ENCODE data around the gene ZC2HC1C. TPM values are rescaled to one million over a fixed set of nuclear protein-coding genes. Genes with fewer than 3 reads are reported as not detected.

ZC2HC1C gene
- total and polyA plus RNA-seq, 9 of the 15 experiments (the other 6 are each of a cell fraction or from before 2014, with no cell fraction given): 6.3 to 9.2 (median 7.7) TPM

DNA sequence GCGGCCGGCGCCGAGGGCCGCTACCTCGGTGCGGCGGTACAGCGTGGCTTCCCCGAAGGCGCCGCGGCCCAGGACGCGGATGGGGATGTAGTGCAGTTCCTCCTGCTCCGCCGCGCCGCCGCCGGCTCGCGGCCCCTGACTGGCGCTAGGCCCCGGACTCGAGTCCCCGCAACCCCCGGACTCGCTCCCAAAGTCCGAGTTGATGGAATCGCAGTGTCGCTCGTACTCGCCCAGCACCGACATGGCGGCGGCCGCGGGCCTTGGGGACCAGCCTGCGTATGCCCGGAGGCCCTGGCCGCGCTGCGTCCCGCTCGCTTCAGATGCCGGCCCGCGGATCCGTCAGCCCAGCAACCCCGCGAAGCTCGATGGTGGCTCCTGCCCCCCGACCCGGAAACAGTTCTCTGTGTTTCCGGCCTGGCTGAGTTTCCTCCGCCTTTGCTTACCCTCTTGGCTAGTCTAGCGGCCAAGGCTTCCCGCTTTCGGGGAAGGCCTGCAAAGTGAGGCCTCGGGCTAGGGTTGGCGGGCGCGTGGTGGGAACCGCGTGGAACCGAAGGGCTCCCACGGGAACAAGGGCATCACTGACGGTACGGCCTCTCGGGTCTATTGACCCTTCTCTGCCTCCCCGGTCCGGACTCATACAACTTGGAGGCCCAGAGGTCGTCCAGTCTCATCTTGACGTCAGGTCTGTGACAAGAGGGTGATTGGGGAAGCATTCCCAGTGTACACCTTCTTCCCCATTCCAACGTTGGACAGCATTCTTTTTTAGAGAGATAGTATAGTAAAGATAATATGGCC, 57.4 kb downstream of the ZC2HC1C start, which contains the start of gene NEK9 (continued):
- TF ChIP-seq, protein P1, sequence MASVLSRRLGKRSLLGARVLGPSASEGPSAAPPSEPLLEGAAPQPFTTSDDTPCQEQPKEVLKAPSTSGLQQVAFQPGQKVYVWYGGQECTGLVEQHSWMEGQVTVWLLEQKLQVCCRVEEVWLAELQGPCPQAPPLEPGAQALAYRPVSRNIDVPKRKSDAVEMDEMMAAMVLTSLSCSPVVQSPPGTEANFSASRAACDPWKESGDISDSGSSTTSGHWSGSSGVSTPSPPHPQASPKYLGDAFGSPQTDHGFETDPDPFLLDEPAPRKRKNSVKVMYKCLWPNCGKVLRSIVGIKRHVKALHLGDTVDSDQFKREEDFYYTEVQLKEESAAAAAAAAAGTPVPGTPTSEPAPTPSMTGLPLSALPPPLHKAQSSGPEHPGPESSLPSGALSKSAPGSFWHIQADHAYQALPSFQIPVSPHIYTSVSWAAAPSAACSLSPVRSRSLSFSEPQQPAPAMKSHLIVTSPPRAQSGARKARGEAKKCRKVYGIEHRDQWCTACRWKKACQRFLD (CRISPR knock-in tag; IDR thresholded peaks at IDR 0.05): peak; percentile 91
- TF ChIP-seq, protein P2, sequence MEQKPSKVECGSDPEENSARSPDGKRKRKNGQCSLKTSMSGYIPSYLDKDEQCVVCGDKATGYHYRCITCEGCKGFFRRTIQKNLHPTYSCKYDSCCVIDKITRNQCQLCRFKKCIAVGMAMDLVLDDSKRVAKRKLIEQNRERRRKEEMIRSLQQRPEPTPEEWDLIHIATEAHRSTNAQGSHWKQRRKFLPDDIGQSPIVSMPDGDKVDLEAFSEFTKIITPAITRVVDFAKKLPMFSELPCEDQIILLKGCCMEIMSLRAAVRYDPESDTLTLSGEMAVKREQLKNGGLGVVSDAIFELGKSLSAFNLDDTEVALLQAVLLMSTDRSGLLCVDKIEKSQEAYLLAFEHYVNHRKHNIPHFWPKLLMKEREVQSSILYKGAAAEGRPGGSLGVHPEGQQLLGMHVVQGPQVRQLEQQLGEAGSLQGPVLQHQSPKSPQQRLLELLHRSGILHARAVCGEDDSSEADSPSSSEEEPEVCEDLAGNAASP (IDR thresholded peaks at IDR 0.05): no peak
- 0 out of 2 replicates have a peak, but pooled peaks have one; percentile 29 for TF ChIP-seq SMAD3 (CRISPR knock-in tag; conservative IDR thresholded peaks at IDR 0.05)
- TF ChIP-seq STAT5B (CRISPR knock-in tag; IDR thresholded peaks at IDR 0.05): no peak
- TF ChIP-seq NFXL1 (CRISPR knock-in tag; IDR thresholded peaks at IDR 0.05): 0 out of 2 replicates have a peak, but pooled peaks have one; percentile 31
- peak; percentile 74 for TF ChIP-seq HCFC1 (IDR thresholded peaks at IDR 0.05; ENCODE audit: low read depth, low read length)
- peak; percentile 65 for TF ChIP-seq ZZZ3 (IDR thresholded peaks at IDR 0.05)
- TF ChIP-seq, protein P3, sequence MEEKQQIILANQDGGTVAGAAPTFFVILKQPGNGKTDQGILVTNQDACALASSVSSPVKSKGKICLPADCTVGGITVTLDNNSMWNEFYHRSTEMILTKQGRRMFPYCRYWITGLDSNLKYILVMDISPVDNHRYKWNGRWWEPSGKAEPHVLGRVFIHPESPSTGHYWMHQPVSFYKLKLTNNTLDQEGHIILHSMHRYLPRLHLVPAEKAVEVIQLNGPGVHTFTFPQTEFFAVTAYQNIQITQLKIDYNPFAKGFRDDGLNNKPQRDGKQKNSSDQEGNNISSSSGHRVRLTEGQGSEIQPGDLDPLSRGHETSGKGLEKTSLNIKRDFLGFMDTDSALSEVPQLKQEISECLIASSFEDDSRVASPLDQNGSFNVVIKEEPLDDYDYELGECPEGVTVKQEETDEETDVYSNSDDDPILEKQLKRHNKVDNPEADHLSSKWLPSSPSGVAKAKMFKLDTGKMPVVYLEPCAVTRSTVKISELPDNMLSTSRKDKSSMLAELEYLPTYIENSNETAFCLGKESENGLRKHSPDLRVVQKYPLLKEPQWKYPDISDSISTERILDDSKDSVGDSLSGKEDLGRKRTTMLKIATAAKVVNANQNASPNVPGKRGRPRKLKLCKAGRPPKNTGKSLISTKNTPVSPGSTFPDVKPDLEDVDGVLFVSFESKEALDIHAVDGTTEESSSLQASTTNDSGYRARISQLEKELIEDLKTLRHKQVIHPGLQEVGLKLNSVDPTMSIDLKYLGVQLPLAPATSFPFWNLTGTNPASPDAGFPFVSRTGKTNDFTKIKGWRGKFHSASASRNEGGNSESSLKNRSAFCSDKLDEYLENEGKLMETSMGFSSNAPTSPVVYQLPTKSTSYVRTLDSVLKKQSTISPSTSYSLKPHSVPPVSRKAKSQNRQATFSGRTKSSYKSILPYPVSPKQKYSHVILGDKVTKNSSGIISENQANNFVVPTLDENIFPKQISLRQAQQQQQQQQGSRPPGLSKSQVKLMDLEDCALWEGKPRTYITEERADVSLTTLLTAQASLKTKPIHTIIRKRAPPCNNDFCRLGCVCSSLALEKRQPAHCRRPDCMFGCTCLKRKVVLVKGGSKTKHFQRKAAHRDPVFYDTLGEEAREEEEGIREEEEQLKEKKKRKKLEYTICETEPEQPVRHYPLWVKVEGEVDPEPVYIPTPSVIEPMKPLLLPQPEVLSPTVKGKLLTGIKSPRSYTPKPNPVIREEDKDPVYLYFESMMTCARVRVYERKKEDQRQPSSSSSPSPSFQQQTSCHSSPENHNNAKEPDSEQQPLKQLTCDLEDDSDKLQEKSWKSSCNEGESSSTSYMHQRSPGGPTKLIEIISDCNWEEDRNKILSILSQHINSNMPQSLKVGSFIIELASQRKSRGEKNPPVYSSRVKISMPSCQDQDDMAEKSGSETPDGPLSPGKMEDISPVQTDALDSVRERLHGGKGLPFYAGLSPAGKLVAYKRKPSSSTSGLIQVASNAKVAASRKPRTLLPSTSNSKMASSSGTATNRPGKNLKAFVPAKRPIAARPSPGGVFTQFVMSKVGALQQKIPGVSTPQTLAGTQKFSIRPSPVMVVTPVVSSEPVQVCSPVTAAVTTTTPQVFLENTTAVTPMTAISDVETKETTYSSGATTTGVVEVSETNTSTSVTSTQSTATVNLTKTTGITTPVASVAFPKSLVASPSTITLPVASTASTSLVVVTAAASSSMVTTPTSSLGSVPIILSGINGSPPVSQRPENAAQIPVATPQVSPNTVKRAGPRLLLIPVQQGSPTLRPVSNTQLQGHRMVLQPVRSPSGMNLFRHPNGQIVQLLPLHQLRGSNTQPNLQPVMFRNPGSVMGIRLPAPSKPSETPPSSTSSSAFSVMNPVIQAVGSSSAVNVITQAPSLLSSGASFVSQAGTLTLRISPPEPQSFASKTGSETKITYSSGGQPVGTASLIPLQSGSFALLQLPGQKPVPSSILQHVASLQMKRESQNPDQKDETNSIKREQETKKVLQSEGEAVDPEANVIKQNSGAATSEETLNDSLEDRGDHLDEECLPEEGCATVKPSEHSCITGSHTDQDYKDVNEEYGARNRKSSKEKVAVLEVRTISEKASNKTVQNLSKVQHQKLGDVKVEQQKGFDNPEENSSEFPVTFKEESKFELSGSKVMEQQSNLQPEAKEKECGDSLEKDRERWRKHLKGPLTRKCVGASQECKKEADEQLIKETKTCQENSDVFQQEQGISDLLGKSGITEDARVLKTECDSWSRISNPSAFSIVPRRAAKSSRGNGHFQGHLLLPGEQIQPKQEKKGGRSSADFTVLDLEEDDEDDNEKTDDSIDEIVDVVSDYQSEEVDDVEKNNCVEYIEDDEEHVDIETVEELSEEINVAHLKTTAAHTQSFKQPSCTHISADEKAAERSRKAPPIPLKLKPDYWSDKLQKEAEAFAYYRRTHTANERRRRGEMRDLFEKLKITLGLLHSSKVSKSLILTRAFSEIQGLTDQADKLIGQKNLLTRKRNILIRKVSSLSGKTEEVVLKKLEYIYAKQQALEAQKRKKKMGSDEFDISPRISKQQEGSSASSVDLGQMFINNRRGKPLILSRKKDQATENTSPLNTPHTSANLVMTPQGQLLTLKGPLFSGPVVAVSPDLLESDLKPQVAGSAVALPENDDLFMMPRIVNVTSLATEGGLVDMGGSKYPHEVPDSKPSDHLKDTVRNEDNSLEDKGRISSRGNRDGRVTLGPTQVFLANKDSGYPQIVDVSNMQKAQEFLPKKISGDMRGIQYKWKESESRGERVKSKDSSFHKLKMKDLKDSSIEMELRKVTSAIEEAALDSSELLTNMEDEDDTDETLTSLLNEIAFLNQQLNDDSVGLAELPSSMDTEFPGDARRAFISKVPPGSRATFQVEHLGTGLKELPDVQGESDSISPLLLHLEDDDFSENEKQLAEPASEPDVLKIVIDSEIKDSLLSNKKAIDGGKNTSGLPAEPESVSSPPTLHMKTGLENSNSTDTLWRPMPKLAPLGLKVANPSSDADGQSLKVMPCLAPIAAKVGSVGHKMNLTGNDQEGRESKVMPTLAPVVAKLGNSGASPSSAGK (IDR thresholded peaks at IDR 0.05): peak; percentile 75
- TF ChIP-seq JUNB (CRISPR knock-in tag; conservative IDR thresholded peaks at IDR 0.05): 0 out of 2 replicates have a peak, but pooled peaks have one; percentile 8
- no peak for TF ChIP-seq RFX1 (IDR thresholded peaks at IDR 0.05)
- peak; percentile 67 to 71; a peak in 3 of 4 replicates for TF ChIP-seq FOXK2 (conservative IDR thresholded peaks at IDR 0.05 in 1 of 2, IDR thresholded peaks at IDR 0.05 in 1 of 2; ENCODE audit: low read depth in 2 of 2)
- TF ChIP-seq CBX2 (IDR thresholded peaks at IDR 0.05; ENCODE audit: insufficient read depth, low read length, poor library complexity, severe bottlenecking): no peak
- no peak for TF ChIP-seq ZSCAN29 (IDR thresholded peaks at IDR 0.05)
- no peak for TF ChIP-seq GATAD2B (IDR thresholded peaks at IDR 0.05; ENCODE audit: borderline replicate concordance)

All from K562 (cell line).